ENCODE measurements around the gene IMPDH1. TPM values are rescaled to one million over a fixed set of nuclear protein-coding genes. Genes with fewer than 3 reads are reported as not detected.
A peak's percentile ranks its signal among the peaks of the same experiment; 100 is the strongest.

IMPDH1 gene
- total RNA-seq, 1 donor = 54.0 TPM

GRCh38 chr7:128350708-128351295, 59.0 kb downstream of the IMPDH1 start:
- H3K4me3 ChIP-seq (ENCODE audit: low read depth, low read length) = no peak overlapping the region
- TF ChIP-seq, protein P1, sequence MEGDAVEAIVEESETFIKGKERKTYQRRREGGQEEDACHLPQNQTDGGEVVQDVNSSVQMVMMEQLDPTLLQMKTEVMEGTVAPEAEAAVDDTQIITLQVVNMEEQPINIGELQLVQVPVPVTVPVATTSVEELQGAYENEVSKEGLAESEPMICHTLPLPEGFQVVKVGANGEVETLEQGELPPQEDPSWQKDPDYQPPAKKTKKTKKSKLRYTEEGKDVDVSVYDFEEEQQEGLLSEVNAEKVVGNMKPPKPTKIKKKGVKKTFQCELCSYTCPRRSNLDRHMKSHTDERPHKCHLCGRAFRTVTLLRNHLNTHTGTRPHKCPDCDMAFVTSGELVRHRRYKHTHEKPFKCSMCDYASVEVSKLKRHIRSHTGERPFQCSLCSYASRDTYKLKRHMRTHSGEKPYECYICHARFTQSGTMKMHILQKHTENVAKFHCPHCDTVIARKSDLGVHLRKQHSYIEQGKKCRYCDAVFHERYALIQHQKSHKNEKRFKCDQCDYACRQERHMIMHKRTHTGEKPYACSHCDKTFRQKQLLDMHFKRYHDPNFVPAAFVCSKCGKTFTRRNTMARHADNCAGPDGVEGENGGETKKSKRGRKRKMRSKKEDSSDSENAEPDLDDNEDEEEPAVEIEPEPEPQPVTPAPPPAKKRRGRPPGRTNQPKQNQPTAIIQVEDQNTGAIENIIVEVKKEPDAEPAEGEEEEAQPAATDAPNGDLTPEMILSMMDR (IDR thresholded peaks at IDR 0.05; ENCODE audit: insufficient read depth, low read depth, low read length) = no peak
- no peak for DNase-seq (ENCODE audit: low read depth)

DNA sequence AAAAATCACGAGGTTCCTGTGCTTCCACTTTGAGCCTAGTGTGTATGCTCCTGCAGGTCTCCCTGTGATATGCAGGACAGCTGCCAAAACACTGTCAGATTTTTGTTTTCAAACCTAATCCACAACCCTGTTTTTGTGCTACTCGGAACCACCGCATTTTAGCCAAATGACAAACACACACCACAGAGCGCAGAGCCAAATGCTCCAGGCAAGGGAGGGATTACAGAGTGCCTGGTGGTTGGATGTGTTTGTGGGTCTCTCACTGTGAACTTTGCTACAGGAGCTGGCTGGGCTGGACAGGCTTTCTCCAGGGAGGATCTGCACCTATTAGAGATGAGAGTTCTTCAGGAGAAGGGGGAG, 60.3 kb downstream of the IMPDH1 start:
- no peak overlapping the region for H3K4me3 ChIP-seq (ENCODE audit: low read depth, low read length)
- no peak for DNase-seq (ENCODE audit: low read depth)
- TF ChIP-seq, protein P1 (IDR thresholded peaks at IDR 0.05; ENCODE audit: insufficient read depth, low read depth, low read length) = no peak

DNA sequence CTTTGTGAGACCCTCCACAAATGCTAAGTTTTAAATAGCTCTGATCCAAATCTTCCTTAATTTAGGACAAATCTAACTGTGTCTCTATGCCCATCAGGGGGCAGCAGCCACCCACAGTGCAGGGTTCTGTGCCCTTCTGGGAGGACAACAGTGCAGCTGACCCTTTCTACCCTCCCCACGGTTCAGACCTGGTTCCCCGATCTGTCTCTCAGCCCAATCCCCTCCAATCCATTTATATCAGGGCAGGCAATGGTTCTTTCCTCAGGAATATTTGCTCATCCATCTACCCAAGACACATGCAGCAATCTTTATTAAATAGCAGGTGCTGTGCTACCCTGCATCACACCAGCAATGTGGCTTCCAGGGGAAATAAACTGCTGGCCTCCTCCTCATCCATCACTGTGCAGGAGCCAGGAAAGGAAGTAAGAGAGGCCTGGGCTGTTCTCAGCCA, 62.1 kb downstream of the IMPDH1 start:
- TF ChIP-seq, protein P1 (IDR thresholded peaks at IDR 0.05; ENCODE audit: insufficient read depth, low read depth, low read length) = peak; percentile 83
- DNase-seq (ENCODE audit: low read depth) = peak; percentile 59
- no peak overlapping the region for H3K4me3 ChIP-seq (ENCODE audit: low read depth, low read length)

- DNase-seq (ENCODE audit: low read depth) = no peak
- no peak overlapping the region for H3K4me3 ChIP-seq (ENCODE audit: low read depth, low read length)
- TF ChIP-seq, protein P1 (IDR thresholded peaks at IDR 0.05; ENCODE audit: insufficient read depth, low read depth, low read length) = no peak
Observed at GRCh38 chr7:128344431-128344774, 65.4 kb downstream of the IMPDH1 start.

DNA sequence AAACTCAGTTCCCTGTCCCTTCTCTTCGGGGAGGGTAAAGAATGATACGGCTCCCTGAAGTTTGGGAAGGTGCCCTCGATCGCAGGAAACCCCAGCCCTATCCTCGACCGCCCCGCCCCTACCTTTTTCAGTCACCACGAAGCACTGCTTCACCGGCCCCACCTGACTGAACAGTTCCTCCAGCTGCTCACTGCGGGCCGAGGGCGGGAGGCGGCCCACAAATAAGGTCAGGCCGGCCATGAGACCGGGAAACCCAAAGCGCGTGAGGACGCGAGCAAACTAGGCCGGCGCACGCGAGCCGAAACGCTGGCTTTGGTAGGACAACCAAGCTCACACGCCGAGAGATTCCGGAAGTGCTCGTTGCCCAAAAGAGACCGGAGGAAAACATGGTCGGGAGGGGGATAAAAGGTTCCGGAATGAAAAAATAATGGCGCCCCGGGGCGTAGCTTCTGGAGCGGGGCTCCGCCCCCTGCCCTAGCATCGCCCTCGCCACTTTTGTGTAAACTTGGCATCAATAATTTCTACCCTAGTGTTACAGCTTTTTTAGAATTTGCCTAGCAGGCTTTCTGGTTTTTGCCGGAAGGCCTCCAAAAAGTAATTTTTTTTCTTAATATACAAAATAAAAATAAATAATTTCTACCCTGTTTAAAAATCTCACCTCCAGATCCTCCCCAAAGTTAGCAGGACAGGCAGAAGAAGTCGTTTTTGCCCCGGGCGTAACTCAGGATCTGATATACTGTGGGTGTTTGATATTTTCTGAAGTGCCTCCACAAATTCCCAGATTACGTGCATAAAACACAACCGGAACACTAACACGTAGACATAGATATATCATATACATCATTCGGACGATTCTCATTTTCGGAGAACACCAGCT, 66.0 kb downstream of the IMPDH1 start, which contains the start of gene RBM28:
Gene RBM28 (minus strand): TSS at position 355 of the 877 bp plus-strand sequence. CDS start 115 bp downstream, at position 240.
- H3K4me3 ChIP-seq (ENCODE audit: low read depth, low read length) = peak within 1 kb of the TSS; percentile 87
- peak; percentile 93 for DNase-seq (ENCODE audit: low read depth)
- TF ChIP-seq, protein P1 (IDR thresholded peaks at IDR 0.05; ENCODE audit: insufficient read depth, low read depth, low read length) = no peak

Small RNA genes lying within 50 kb of the gene (small RNA-seq; reads per million reads assigned to genes)
- gene AC010655.1 (not detected), gene RNU7-27P (not detected), gene RNU7-54P (not detected)

Other genes with a start within 250 kb of the IMPDH1 start
- not detected in 2 replicates for gene LEP, start 168.7 kb downstream of the IMPDH1 start, total RNA-seq
- gene RBM28, start 66.1 kb downstream of the IMPDH1 start, total RNA-seq = 7.3 and 11.9 TPM in 2 replicates
- not detected in 2 replicates for gene PRRT4, start 48.3 kb downstream of the IMPDH1 start, total RNA-seq
- 14.7 and 16.4 TPM in 2 replicates for gene HILPDA, start 45.9 kb upstream of the IMPDH1 start, total RNA-seq
- gene METTL2B, start 66.8 kb upstream of the IMPDH1 start, total RNA-seq = 36.7 and 37.0 TPM in 2 replicates

Measured in fibroblast of villous mesenchyme (primary cell).